GM19463 (cell line): ENCODE measurements around the gene PRR3.
"Not testable (repeated sequence)": the region's sequence is repeated elsewhere in the genome, so short reads cannot be mapped to it uniquely, and the experiment has no call there.

Source experiments
- ATAC-seq: cut with Tn5 transposase; IDR thresholded peaks from one replicate; pipeline ENCODE4 v1.9.1; 2021; ENCODE audit warnings: mild to moderate bottlenecking, moderate library complexity; ENCODE audit not compliant: unreplicated experiment

The PRR3 gene, protein sequence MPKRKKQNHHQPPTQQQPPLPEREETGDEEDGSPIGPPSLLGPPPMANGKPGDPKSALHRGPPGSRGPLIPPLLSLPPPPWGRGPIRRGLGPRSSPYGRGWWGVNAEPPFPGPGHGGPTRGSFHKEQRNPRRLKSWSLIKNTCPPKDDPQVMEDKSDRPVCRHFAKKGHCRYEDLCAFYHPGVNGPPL

DNA sequence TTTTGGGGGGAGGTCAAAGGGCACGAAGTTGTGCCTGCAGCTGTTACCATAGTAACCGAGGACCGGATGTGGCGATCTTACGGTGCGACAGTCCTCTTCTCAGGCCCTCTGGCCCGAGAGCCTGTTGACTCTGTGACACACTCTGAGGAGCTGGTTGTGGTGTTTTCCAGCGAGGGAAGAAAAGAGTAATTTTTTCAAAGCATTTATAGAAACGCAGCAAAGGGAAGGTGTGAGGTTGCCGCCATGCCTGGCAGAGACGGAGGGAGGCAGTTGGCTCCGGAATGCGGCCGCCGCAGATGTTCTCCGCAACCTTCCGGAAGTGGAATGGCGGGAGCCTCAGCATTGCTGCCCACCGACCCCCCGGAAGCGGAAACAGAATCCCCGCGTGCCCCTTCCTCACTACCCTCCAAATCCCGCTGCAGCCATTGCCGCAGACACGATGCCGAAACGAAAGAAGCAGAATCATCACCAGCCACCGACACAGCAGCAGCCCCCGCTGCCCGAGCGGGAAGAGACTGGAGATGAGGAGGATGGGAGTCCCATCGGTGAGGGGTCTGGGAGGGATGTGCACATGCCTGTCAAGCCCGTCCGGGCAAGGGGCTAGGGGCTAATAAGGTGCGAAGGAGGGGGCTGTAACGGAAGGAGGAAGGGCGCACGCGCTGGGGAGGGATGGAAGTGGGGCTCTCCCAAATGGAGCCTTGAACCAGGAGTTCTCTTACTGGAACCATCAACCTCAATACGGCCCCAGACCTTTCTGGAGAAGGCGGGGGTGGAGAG is at the start of gene PRR3:
TSS of gene PRR3 (plus strand) at position 390 of the 777 bp plus-strand sequence. CDS start at position 440, 50 bp downstream.
- ATAC-seq = peak; percentile 56

DNA sequence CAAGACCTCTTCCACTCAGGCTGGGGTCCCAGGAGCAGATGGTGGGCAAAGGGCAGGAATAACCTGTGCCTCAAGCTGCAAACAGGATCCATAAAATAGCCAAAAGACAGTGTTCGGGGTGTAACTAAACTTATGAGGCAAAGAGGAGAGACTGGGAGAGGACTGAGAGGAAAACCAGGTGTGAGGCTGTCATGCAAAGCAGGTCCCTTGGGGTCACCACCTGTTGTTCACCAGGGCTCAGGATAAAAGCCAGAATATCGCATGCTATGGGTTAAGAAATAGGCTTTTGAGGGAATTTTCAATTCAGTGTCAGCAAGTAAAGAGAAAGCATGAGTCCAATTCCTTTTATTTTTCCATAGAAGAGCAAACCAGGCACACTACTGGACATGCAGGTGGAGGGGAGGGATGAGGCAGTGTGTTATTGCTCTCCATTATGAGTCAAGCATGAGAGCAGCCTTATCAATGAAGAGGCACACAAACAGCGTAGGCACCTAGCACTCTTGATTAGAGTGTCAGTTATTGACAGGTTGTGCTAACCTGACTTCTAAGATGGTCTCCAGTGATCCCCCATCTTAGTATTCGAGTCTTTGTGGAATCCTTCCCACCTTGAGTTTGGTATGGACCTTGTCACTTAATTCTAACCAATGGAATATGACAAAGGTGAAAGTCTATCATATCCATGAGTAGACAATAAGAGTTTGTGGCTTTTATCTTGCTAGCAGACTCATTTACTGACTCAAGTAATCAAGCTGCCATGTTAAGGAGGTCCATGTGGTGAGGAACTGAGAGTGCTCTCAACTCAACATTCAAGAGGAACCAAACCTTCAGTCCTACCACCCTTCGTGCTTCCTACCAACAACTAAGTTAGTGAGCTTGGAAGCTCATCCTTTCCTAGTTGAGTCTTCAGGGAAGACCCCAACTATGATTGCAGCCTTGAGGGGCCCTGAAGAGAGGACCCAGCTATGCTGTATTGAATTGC is 49.0 kb upstream of the PRR3 start:
- ATAC-seq = no peak

DNA sequence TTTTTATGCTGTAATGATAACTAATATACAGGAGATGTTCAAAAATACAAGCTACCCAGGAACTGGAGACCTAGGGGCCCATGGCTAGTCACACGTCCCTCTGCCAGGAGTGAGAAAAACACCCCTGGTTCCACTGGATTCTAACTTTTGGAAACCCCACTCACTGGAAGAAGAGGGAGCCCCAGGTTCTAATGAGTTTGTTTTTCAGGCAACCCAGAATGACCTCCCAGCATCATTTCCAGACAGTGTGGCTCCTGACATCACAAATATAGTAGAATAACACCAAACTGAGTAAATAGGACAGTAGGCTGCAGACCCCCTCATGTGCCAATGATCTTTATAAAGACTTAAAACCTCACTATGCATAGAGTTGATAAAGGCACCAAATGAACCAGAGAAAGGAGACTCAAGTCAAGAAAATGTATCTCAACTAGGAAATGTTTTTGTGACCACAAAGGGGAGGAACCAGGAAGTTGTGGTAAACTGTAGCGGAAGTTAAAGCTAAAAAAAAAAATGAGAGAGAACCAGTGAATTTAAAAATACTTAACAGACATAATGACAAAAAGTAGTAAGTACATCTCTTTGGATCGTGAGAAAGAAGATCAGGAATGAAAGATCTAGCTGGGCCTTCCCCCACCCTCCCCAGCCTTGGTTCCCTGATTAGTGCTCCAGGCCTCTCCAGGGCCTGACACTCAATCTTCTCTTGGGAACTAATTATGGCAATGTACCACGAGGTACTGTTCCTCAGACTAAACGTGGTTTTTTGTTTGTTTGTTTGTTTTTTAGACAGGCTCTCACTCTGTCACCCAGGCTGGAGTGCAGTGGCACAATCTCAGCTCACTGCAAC is 48.0 kb upstream of the PRR3 start:
- no peak for ATAC-seq

DNA sequence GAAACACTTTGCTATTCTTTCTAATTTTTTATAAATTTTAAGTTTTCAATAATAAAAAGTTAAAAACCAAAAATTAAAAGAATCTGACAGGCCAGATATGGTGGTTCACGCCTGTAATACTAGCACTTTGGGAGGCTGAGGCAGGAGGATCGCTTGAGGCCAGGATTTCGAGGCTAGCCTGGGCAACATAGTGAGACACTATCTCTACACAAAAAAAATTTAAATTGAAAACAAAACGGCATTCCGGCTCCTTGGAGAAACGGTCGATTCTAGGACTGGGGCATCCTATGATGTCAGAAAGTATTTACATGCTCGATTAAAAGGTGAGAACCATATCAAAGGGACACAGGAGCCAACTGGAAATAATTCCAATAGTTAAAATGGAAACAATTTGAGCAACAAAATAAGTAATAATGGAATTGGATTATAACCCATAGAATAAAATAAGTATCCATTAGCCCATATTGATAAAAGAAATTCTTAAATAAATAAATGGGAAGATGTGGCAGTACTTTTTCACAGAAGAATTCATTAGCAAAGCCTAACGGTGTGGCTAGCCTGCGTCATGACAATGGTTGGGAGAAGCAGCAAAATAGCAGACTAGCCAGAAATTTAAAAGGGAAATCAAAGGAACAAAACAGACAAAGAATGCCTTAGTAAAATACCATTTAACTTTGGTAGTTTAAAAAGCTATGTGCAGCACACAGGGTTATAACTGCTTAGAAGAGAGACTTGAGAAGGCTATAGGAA is 46.5 kb upstream of the PRR3 start:
- ATAC-seq = no peak

DNA sequence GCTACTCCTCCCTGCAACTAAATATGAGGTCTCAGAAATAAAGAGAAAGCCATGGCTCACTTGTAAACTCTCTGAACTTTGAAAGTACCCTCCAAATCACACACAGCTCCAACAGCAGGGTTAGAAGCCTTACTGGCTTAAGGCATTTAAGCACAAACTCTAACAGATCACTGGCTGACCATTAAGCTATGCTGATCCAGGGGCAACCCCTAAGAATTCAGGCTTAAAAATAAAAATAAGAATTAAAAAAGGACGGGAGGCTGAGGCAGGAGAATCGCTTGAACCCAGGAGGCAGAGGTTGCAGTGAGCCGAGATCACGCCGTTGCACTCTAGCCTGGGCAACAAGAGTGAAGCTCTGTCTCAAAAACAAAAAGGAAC is 45.9 kb upstream of the PRR3 start:
- ATAC-seq = no peak

DNA sequence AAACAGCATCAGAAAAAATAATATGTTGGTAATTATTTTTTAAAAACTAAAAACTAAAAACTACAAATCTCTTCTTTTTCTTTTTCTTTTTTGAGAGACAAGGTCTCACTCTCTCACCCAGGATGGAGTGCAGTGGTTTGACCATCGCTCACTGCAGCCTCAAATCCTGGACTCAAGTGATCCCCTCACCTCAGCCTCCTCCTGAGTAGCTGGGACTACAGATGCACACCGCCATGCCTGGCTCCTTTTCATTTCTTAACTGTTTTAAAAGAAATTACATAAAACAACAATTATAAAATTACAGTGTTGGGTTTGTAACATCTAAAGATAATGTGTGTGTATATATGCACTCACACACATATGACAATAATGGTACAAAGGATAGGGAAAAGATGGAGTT is 43.6 kb upstream of the PRR3 start:
- no peak for ATAC-seq

DNA sequence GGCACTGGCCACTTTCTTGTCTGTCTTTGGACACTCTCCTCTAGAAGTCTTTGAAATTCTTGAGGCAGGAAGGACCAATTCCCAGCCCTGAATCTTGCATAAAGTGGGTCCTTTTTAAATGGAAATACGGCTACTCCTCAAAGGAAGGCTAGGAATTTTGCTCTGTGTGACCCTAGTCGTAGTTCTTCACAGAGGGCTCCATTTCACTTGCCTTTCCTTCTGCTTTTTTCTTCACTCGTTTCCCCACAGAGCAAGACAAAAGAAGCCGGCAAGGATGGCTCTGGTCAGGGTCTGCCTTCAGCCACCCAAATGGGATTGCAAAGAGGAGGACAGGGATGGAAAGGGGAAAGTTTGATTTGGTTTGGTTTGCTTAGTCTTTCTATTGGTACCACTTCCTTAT is 42.0 kb upstream of the PRR3 start:
- ATAC-seq = no peak

DNA sequence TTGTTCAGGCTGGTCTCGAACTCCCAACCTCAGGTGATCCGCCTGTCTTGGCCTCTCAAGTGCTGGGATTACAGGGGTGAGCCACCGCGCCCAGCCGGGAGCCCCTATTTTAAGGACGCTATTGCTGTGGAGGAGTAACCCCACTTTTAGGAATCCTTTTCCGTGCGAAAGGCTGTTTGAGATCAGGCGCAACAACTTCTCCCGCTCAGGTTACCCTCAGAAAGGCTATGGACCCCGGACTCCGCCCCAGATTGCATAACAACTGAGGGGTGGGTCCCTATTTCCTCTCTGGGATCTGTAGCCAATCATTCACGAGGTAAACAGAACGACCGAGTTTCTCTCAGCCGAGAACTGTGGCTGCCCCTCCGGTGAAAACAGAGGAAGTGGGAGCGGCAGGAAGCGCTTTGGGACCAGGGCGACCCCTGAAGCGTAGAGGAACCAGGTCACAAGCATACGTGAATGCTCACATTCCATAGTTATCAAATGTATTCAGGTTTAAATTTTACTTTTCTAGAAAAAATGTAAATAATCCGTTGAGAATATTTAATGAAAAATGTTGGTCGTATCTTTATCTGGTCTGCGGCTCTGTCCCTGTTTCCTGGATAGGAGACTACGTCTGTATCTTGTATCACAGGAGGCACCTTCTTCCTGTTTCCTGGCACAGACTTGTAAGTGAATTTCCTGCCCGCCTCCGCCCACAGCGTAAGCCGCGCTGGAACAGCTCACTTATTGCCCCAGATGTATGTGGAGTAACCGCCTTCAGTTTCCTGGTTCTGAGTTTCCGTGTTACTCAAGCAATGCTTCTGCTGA is 40.9 kb upstream of the PRR3 start:
- peak; percentile 69 for ATAC-seq

DNA sequence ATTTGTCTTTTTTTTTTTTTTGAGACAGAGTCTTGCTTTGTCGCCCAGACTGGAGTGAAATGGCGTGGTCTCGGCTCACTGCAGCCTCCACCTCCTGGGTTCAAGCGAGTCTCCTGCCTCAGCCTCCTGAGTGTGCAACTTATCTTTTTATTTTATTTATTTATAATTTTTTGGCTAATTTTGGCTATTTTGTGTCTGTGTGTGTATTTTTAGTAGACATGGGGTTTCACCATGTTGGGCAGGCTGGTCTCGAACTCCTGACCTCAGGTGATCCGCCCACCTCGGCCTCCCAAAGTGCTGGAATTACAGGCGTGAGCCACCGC is 40.4 kb upstream of the PRR3 start:
- not testable (repeated sequence) for ATAC-seq

DNA sequence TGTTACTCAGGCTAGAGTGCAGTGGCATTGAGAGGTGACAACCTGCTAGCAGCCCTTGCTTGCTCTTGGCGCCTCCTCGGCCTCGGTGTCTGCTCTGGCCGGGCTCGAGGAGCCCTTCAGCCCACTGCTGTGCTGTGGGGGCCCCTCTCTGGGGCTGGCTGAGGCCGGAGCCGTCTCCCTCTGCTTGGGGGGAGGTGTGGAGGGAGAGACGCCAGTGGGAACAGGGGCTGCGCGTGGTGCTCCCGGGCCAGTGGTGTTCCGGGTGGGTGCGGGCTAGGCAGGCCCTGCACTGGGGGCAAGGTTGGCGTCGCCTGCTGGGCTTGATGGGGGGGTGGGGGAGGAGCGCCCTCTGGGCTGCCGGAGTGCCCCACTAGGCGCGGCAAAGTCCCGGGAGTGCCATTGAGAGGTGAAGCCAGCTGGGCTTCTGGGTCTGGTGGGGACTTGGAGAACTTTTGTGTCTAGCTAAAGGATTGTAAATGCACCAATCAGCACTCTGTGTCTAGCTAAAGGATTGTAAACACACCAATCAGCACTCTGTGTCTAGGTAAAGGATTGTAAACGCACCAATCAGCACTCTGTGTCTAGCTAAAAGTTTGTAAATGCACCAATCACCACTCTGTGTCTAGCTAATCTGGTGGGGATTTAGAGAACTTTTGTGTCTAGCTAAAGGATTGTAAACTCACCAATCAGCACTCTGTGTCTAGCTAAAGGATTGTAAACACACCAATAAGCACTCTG is 39.2 kb upstream of the PRR3 start:
- not testable (repeated sequence) for ATAC-seq

DNA sequence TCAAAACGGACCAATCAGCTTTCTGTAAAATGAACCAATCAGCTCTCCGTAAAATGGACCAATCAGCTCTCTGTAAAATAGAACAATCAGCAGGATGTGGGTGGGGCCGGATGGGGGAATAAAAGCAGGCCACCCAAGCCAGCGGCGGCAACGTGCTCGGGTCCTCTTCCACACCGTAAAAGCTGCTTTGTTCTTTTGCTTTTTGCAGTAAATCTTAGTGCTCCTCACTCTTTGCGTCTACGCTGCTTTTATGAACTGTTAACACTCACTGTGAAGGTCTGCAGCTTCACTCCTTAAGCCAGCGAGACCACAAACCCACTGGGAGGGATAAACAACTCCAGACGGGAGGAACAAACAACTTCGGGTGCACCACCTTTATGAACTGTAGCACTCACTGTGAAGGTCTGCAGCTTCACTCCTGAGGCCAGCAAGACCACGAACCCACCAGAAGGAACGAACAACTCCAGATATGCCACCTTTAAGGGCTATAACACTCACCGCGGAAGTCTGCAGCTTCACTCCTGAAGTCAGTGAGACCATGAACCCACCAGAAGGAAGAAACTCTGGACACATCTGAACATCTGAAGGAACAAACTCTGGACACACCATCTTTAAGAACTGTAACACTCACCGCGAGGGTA is 38.5 kb upstream of the PRR3 start:
- not testable (repeated sequence) for ATAC-seq

DNA sequence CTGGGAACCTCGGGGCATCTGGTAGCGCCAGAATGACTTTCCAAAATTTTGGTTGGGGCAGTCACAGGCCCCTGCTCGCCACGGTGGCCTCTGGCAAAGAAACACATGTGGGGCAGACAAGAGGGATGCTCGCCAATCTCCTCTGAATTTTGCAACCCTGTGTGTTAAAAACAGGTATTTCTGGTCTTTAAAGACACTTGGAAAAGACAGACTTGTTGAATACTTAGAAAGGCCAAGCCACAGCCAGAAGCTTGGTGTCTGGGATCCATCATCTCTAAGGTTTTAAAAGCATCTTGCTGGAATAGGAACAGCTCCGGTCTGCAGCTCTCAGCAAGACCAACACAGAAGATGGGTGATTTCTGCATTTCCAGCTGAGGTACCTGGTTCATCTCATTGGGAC is 36.6 kb upstream of the PRR3 start:
- ATAC-seq = no peak

DNA sequence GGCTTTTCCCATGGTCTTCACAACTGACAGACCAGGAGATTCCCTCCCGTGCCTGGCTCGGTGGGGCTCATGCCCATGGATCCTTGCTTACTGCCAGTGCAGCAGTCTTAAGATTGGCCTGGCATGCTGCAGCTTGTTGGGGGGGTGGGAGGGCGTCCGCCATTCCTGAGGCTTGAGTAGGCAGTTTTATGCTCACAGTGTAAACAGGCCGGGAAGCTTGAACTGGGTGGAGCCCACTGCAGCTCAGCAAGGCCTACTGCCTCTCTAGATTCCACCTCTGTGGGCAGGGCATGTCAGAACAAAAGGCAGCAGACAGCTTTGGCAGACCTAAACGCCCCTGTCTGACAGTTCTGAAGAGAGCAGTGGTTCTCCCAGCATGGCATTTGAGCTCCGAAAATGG is 36.0 kb upstream of the PRR3 start:
- ATAC-seq = not testable (repeated sequence)

DNA sequence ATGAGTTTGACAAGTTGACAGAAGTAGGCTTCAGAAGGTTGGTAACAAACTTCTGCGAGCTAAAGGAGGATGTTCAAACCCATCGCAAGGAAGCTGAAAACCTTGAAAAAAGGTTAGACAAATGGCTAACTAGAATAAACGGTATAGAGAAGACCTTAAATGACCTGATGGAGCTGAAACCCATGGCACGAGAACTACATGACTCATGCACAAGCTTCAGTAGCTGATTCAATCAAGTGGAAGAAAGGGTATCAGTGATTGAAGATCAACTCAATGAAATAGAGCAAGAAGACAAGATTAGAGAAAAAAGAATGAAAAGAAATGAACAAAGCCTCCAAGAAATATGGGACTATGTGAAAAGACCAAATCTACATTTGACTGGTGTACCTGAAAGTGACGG is 35.1 kb upstream of the PRR3 start:
- ATAC-seq = not testable (repeated sequence)

DNA sequence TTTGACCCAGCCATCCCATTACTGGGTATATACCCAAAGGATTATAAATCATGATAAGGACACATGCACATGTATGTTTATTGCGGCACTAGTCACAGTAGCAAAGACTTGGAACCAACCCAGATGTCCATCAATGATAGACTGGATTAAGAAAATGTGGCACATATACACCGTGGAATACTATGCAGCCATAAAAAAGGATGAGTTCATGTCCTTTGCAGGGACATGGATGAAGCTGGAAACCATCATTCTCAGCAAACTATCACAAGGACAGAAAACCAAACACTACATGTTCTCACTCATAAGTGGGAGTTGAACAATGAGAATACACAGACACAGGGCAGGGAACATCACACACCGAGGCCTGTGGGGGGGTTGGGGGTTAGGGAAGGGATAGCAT is 30.7 kb upstream of the PRR3 start:
- ATAC-seq = not testable (repeated sequence)

DNA sequence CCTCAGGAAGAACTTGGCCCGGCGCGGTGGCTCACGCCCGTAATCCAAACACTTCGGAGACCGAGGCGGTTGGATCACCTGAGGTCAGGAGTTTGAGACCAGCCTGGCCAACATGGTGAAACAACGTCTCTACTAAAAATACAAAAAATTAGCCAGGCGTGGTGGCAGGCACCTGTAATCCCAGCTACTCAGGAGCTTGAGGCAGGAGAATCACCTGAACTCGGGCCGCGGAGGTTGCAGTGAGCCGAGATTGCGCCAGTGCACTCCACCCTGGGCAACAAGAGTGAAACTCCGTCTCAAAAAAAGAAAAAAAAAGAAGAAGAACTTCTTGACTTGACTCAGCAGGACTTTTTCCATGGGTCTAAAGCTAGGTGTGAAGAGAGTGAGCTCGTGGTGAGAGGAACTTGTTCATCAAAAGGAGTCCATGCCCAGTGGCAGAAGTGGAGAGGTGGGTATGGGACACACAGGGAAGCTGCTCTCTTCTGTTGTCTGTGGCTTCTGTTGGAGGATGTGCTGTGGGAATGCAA is 27.7 kb upstream of the PRR3 start:
- not testable (repeated sequence) for ATAC-seq

DNA sequence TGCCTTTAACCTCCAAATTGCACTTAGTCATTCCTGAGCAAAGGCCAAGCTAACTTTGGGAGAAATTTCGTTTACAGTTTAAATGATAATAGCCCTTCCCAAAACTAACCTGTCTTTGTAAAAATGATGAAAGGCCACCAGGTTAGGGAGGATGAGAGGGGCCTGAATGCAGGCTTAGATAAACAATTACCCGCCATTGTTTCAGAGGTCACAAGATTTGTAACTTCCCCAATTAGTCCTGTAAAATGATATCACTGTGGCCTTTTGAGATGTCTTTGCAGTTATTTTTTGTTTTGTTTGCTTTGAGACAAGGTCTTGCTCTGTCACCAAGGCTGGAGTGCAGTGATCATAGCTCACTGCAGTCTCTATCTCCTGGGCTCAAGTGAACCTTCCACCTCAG is 27.1 kb upstream of the PRR3 start:
- ATAC-seq = no peak
